Loucy (cell line): ENCODE data around the gene EPB42.
"Not testable (repeated sequence)": the region's sequence is repeated elsewhere in the genome, so short reads cannot be mapped to it uniquely, and the experiment has no call there.

Experiments
- EZH2phosphoT487 ChIP-seq: fragments of 200-600 bp; IDR thresholded peaks from 2 replicates; pipeline ENCODE4 v1.6.1; 2018; ENCODE audit warnings: antibody characterized with exemption, mild to moderate bottlenecking, moderate library complexity, borderline replicate concordance
- TF ChIP-seq, protein P1 (sequence below): fragments of 200-600 bp; sonication (generic); conservative IDR thresholded peaks from 2 replicates; pipeline ENCODE4 v1.5.1; 2014; ENCODE audit warnings: mild to moderate bottlenecking, antibody characterized with exemption, low read length

DNA sequence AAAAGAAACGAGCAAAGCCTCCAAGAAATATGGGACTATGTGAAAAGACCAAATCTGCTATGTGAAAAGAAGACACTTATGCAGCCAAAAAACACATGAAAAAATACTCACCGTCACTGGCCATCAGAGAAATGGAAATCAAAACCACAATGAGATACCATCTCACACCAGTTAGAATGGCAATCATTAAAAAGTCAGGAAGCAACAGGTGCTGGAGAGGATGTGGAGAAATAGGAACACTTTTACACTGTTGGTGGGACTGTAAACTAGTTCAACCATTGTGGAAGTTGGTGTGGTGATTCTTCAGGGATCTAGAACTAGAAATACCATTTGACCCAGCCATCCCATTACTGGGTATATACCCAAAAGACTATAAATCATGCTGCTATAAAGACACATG is 43.7 kb downstream of the EPB42 start:
- TF ChIP-seq, protein P1, sequence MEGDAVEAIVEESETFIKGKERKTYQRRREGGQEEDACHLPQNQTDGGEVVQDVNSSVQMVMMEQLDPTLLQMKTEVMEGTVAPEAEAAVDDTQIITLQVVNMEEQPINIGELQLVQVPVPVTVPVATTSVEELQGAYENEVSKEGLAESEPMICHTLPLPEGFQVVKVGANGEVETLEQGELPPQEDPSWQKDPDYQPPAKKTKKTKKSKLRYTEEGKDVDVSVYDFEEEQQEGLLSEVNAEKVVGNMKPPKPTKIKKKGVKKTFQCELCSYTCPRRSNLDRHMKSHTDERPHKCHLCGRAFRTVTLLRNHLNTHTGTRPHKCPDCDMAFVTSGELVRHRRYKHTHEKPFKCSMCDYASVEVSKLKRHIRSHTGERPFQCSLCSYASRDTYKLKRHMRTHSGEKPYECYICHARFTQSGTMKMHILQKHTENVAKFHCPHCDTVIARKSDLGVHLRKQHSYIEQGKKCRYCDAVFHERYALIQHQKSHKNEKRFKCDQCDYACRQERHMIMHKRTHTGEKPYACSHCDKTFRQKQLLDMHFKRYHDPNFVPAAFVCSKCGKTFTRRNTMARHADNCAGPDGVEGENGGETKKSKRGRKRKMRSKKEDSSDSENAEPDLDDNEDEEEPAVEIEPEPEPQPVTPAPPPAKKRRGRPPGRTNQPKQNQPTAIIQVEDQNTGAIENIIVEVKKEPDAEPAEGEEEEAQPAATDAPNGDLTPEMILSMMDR, result not testable (repeated sequence)
- TF ChIP-seq EZH2phosphoT487, result not testable (repeated sequence)
